Upper lobe of right lung (tissue), 1 donor: ENCODE data around the gene KPNA6. TPM values are rescaled to one million over a fixed set of nuclear protein-coding genes. Genes with fewer than 3 reads are reported as not detected.
"Not testable (repeated sequence)": the region's sequence is repeated elsewhere in the genome, so short reads cannot be mapped to it uniquely, and the experiment has no call there.

Source experiments
- ATAC-seq: fragments of 200-7000 bp; cut with Tn5 transposase; one replicate; pipeline ENCODE4 v1.9.1; 2020; ENCODE audit warnings: mild to moderate bottlenecking, moderate library complexity
- DNase-seq: peaks from one replicate; pipeline ENCODE4 v3.0.0-alpha.2; 2020
- H3K27ac ChIP-seq: fragments of 200-600 bp; one replicate; pipeline ENCODE4 v1.8.0; 2022
- H3K27me3 ChIP-seq: fragments of 200-600 bp; one replicate; pipeline ENCODE4 v1.8.0; 2022; ENCODE audit warnings: mild to moderate bottlenecking
- H3K36me3 ChIP-seq: fragments of 200-600 bp; one replicate; pipeline ENCODE4 v1.8.0; 2022
- H3K4me1 ChIP-seq: fragments of 200-600 bp; one replicate; pipeline ENCODE4 v1.8.0; 2022
- H3K4me3 ChIP-seq: fragments of 200-600 bp; one replicate; pipeline ENCODE4 v1.8.0; 2022; ENCODE audit warnings: mild to moderate bottlenecking
- H3K9me3 ChIP-seq: fragments of 200-600 bp; one replicate; pipeline ENCODE4 v1.8.0; 2022
- CTCF ChIP-seq: fragments of 200-600 bp; IDR thresholded peaks from one replicate; pipeline ENCODE4 v1.8.0; 2022; ENCODE audit warnings: antibody characterized with exemption
- intact Hi-C: fragments of 100-400 bp; cut with DNase I; formaldehyde crosslinking; loops from one replicate; pipeline ENCODE4 v1.11.0; 2022
- total RNA-seq: library from RNA; stranded (reverse); fragmentation: NEBNext Ultra II Directional; extraction: Animal tissue kit (Norgen Biotek cat#: 25700); gene quantifications from one replicate; pipeline ENCODE4 v1.2.1, GENCODE V29; 2021
- donor health status: DM: no; HTN: yes; CAD: no; lungs with severe emphysema.

KPNA6 gene
- total RNA-seq, 1 donor from 2014 or later: 69.2 TPM

GRCh38 chr1:32074841-32075240 lies 33.0 kb upstream of the KPNA6 start:
- H3K4me1 ChIP-seq: peaks cover 13% of the 10 kb centered on the region
- intact Hi-C loops: no loop called here
- DNase-seq (no peak), ATAC-seq (no peak)
- no peak overlapping the region for H3K27ac ChIP-seq
- no peak overlapping the region for H3K4me3 ChIP-seq
- no peak for TF ChIP-seq CTCF
- H3K27me3 ChIP-seq: no peaks in the 10 kb centered on the region
- no peaks in the 10 kb centered on the region for H3K9me3 ChIP-seq
- H3K36me3 ChIP-seq: peaks cover 35% of the 10 kb centered on the region

- H3K27ac ChIP-seq: no peak overlapping the region
- H3K4me3 ChIP-seq: no peak overlapping the region
- H3K36me3 ChIP-seq: peaks cover 41% of the 10 kb centered on the region
- TF ChIP-seq CTCF: no peak
- DNase-seq: no peak
- ATAC-seq: no peak
- H3K4me1 ChIP-seq: peaks cover 6% of the 10 kb centered on the region
- intact Hi-C loops: no loop called here
- no peaks in the 10 kb centered on the region for H3K27me3 ChIP-seq
- no peaks in the 10 kb centered on the region for H3K9me3 ChIP-seq
Observed at GRCh38 chr1:32077451-32077850, 30.4 kb upstream of the KPNA6 start.

GRCh38 chr1:32082022-32082421 lies 25.8 kb upstream of the KPNA6 start:
- Histone ChIP-seq H3K27ac (no peak overlapping the region), H3K27me3 (no peaks in the 10 kb centered on the region), H3K36me3 (peaks cover 49% of the 10 kb centered on the region), H3K4me3 (no peak overlapping the region), H3K4me1 (no peaks in the 10 kb centered on the region), H3K9me3 (no peaks in the 10 kb centered on the region)
- no peak for TF ChIP-seq CTCF
- ATAC-seq: no peak
- intact Hi-C loops: no loop called here
- no peak for DNase-seq

- H3K36me3 ChIP-seq: peaks cover 42% of the 10 kb centered on the region
- H3K27ac ChIP-seq, DNase-seq, intact Hi-C loops, H3K27me3 ChIP-seq, H3K4me1 ChIP-seq, ATAC-seq, H3K9me3 ChIP-seq, H3K4me3 ChIP-seq: not testable (repeated sequence)
Observed at GRCh38 chr1:32086381-32086780, 21.5 kb upstream of the KPNA6 start.

- H3K27me3 ChIP-seq: no peaks in the 10 kb centered on the region
- no peak overlapping the region for H3K4me3 ChIP-seq
- ATAC-seq (no peak), DNase-seq (no peak)
- H3K4me1 ChIP-seq: no peaks in the 10 kb centered on the region
- intact Hi-C loops: no loop called here
- H3K9me3 ChIP-seq: no peaks in the 10 kb centered on the region
- H3K27ac ChIP-seq: no peak overlapping the region
- no peak for TF ChIP-seq CTCF
- peaks cover 61% of the 10 kb centered on the region for H3K36me3 ChIP-seq
Observed at GRCh38 chr1:32091176-32091575, 16.7 kb upstream of the KPNA6 start.

GRCh38 chr1:32091591-32091990 lies 16.3 kb upstream of the KPNA6 start:
- no peaks in the 10 kb centered on the region for H3K9me3 ChIP-seq
- H3K27me3 ChIP-seq: no peaks in the 10 kb centered on the region
- H3K36me3 ChIP-seq: peaks cover 61% of the 10 kb centered on the region
- no peak overlapping the region for H3K27ac ChIP-seq
- intact Hi-C loops: no loop called here
- no peak overlapping the region for H3K4me3 ChIP-seq
- no peak for DNase-seq
- TF ChIP-seq CTCF: no peak
- H3K4me1 ChIP-seq: no peaks in the 10 kb centered on the region
- ATAC-seq: no peak
